ENCODE results near the gene ADPRHL1.
A peak's percentile ranks its signal among the peaks of the same experiment; 100 is the strongest.
"Not testable (repeated sequence)": the region's sequence is repeated elsewhere in the genome, so short reads cannot be mapped to it uniquely, and the experiment has no call there.

ADPRHL1 gene

GRCh38 chr13:113442354-113442984, 10.8 kb downstream of the ADPRHL1 start:
- DNase-seq: peak in 2 of 10 donors; percentile 8 to 48
- intact Hi-C loops (cut with DNase I): no loop called here

GRCh38 chr13:113441661-113442060, 11.6 kb downstream of the ADPRHL1 start:
- DNase-seq: peak in 3 of 10 donors; percentile 55 to 71 (median 69)
- intact Hi-C loops (cut with DNase I): no loop called here

- intact Hi-C loops (cut with DNase I): no loop called here
- peak in 3 of 10 donors; percentile 11 to 72 (median 52) for DNase-seq
Measured at GRCh38 chr13:113437408-113438010, 15.8 kb downstream of the ADPRHL1 start.

GRCh38 chr13:113436866-113437265, 16.4 kb downstream of the ADPRHL1 start:
- peak in 2 of 10 donors; percentile 48 to 70 for DNase-seq
- intact Hi-C loops (cut with DNase I): not testable (repeated sequence)

GRCh38 chr13:113435907-113436306, 17.4 kb downstream of the ADPRHL1 start:
- DNase-seq: peak in 2 of 10 donors; percentile 74 to 77
- intact Hi-C loops (cut with DNase I): not testable (repeated sequence)

GRCh38 chr13:113433391-113433916, 19.8 kb downstream of the ADPRHL1 start:
- intact Hi-C loops (cut with DNase I): no loop called here
- peak in 1 of 10 donors; percentile 71 for DNase-seq

GRCh38 chr13:113432506-113433270, 20.6 kb downstream of the ADPRHL1 start:
- intact Hi-C loops (cut with DNase I): no loop called here

GRCh38 chr13:113431171-113431570, 22.1 kb downstream of the ADPRHL1 start:
- intact Hi-C loops (cut with DNase I): no loop called here
- DNase-seq: peak in 2 of 10 donors; percentile 59 to 70

More at GRCh38 chr13:113432506-113433270, 20.6 kb downstream of the ADPRHL1 start:
- DNase-seq: peak in 2 of 10 donors; percentile 41 to 69

- intact Hi-C loops (cut with DNase I): no loop called here
Measured at GRCh38 chr13:113430378-113431110, 22.7 kb downstream of the ADPRHL1 start.

GRCh38 chr13:113429608-113429985, 23.7 kb downstream of the ADPRHL1 start:
- intact Hi-C loops (cut with DNase I): no loop called here
- DNase-seq: no peak

More at GRCh38 chr13:113430378-113431110, 22.7 kb downstream of the ADPRHL1 start:
- DNase-seq: peak in 1 of 10 donors; percentile 30

GRCh38 chr13:113428871-113429607, 24.2 kb downstream of the ADPRHL1 start:
- DNase-seq: peak in 1 of 10 donors; percentile 77
- intact Hi-C loops (cut with DNase I): no loop called here

GRCh38 chr13:113428469-113428865, 24.8 kb downstream of the ADPRHL1 start:
- intact Hi-C loops (cut with DNase I): no loop called here

GRCh38 chr13:113427562-113428468, 25.5 kb downstream of the ADPRHL1 start:
- peak in 1 of 10 donors; percentile 62 for DNase-seq
- intact Hi-C loops (cut with DNase I): no loop called here

More at GRCh38 chr13:113428469-113428865, 24.8 kb downstream of the ADPRHL1 start:
- DNase-seq: peak in 1 of 10 donors; percentile 72

GRCh38 chr13:113426591-113426986, 26.7 kb downstream of the ADPRHL1 start:
- DNase-seq: no peak
- intact Hi-C loops (cut with DNase I): no loop called here

- DNase-seq: peak in 1 of 10 donors; percentile 44
- intact Hi-C loops (cut with DNase I): no loop called here
Measured at GRCh38 chr13:113425941-113426590, 27.2 kb downstream of the ADPRHL1 start.

GRCh38 chr13:113423520-113424163, 29.6 kb downstream of the ADPRHL1 start:
- DNase-seq: peak in 2 of 10 donors; percentile 36 to 59
- intact Hi-C loops (cut with DNase I): no loop called here

GRCh38 chr13:113422807-113423519, 30.3 kb downstream of the ADPRHL1 start:
- peak in 2 of 10 donors; percentile 75 to 80 for DNase-seq
- intact Hi-C loops (cut with DNase I): no loop called here
